IMR-90 (cell line): ENCODE measurements around the gene LRRTM4. TPM values are rescaled to one million over a fixed set of nuclear protein-coding genes. Genes with fewer than 3 reads are reported as not detected.

Source experiments
- ATAC-seq: fragments of 200-7000 bp; cut with Tn5 transposase; 2 replicates; pipeline ENCODE4 v1.9.1; 2020; ENCODE audit warnings: low read depth, mild to moderate bottlenecking, moderate library complexity
- BruUV-seq: library from RNA; stranded (reverse); fragments of 400-500 nt; replicated peaks from 2 replicates; lab custom pipeline; 2021; lab: Mats Ljungman, UMichigan
- CTCF ChIA-PET: fragments of 300-600 bp; formaldehyde crosslinking; extraction: SDS; loops from one replicate; lab custom pipeline; 2021; ENCODE audit warnings: antibody characterized with exemption; lab: Yijun Ruan, JAX
- POLR2A ChIA-PET: fragments of 300-600 bp; sonication (Branson Sonifier 250); formaldehyde crosslinking; loops from one replicate; lab custom pipeline; 2022; ENCODE audit warnings: antibody characterized with exemption; ENCODE audit not compliant: unreplicated experiment; lab: Charles Lee
- DNase-seq: peaks from one replicate; pipeline ENCODE4 v3.0.0; 2013
- H2AFZ ChIP-seq: replicated peaks from 2 replicates; pipeline ENCODE3; 2013; ENCODE audit warnings: low read length, mild to moderate bottlenecking; ENCODE audit not compliant: poor library complexity
- H2AK5ac ChIP-seq: 2 replicates; pipeline ENCODE4 v1.6.1; 2013; ENCODE audit warnings: low read depth, low read length, inconsistent platforms
- H2AK9ac ChIP-seq: replicated peaks from 2 replicates; pipeline ENCODE3; 2013; ENCODE audit warnings: mild to moderate bottlenecking, low read depth, low read length, moderate library complexity; ENCODE audit not compliant: poor library complexity
- H2BK120ac ChIP-seq: 2 replicates; pipeline ENCODE4 v1.6.1; 2013; ENCODE audit warnings: low read depth, low read length, inconsistent platforms
- H2BK15ac ChIP-seq: 3 replicates; pipeline ENCODE4 v1.6.1; 2013; ENCODE audit warnings: low read depth, low read length, inconsistent platforms
- H2BK20ac ChIP-seq: 2 replicates; pipeline ENCODE4 v1.6.1; 2013; ENCODE audit warnings: low read depth, mild to moderate bottlenecking, inconsistent platforms, low read length, moderate library complexity
- H2BK5ac ChIP-seq: 2 replicates; pipeline ENCODE4 v1.6.1; 2013; ENCODE audit warnings: mild to moderate bottlenecking, low read depth, low read length, inconsistent platforms; ENCODE audit not compliant: poor library complexity, severe bottlenecking
- H3K14ac ChIP-seq: replicated peaks from 2 replicates; pipeline ENCODE4 v1.6.1; 2013; ENCODE audit warnings: low read depth, low read length, inconsistent platforms
- H3K18ac ChIP-seq: 2 replicates; pipeline ENCODE4 v1.6.1; 2013; ENCODE audit warnings: low read depth, low read length, control low read depth
- H3K23ac ChIP-seq: 2 replicates; pipeline ENCODE4 v1.6.1; 2013; ENCODE audit warnings: low read depth, low read length, inconsistent platforms
- H3K27ac ChIP-seq: 2 replicates; pipeline ENCODE4 v1.5.1; 2013; ENCODE audit warnings: mild to moderate bottlenecking, control low read depth, low read length; ENCODE audit not compliant: insufficient read depth
- H3K27me3 ChIP-seq: 2 replicates; pipeline ENCODE4 v1.6.1; 2013; ENCODE audit warnings: low read length; ENCODE audit not compliant: control insufficient read depth, insufficient read depth
- H3K36me3 ChIP-seq: 2 replicates; pipeline ENCODE4 v1.6.1; 2013; ENCODE audit warnings: low read length, mixed read lengths; ENCODE audit not compliant: control insufficient read depth, insufficient read depth
- H3K4ac ChIP-seq: 2 replicates; pipeline ENCODE4 v1.6.1; 2013; ENCODE audit warnings: low read depth, low read length, inconsistent platforms
- H3K4me1 ChIP-seq: 2 replicates; pipeline ENCODE4 v1.6.1; 2013; ENCODE audit warnings: low read length, mixed read lengths; ENCODE audit not compliant: control insufficient read depth, insufficient read depth
- H3K4me2 ChIP-seq: 2 replicates; pipeline ENCODE4 v1.6.1; 2013; ENCODE audit warnings: low read depth, mild to moderate bottlenecking, control low read depth, low read length, moderate library complexity
- H3K4me3 ChIP-seq: 2 replicates; pipeline ENCODE4 v1.5.1; 2013; ENCODE audit warnings: low read depth, mild to moderate bottlenecking, control low read depth, low read length, moderate library complexity; ENCODE audit not compliant: insufficient read depth
- H3K56ac ChIP-seq: 2 replicates; pipeline ENCODE4 v1.6.1; 2013; ENCODE audit warnings: low read length, inconsistent platforms; ENCODE audit not compliant: insufficient read depth; ENCODE audit errors: extremely low read depth
- H3K79me1 ChIP-seq, 2 experiments: 2 replicates each; pipeline ENCODE4 v1.6.1; 2013; ENCODE audit warnings: low read length in 2 of 2, inconsistent platforms in 1 of 2, low read depth in 1 of 2
- H3K9ac ChIP-seq: 2 replicates; pipeline ENCODE4 v1.6.1; 2013; ENCODE audit warnings: low read depth, low read length, control low read depth
- H3K9me1 ChIP-seq: 2 replicates; pipeline ENCODE4 v1.6.1; 2013; ENCODE audit warnings: low read length, inconsistent platforms; ENCODE audit not compliant: insufficient read depth
- H3K9me3 ChIP-seq: 2 replicates; pipeline ENCODE4 v1.6.1; 2013; ENCODE audit warnings: low read length; ENCODE audit not compliant: control insufficient read depth, insufficient read depth
- H4K20me1 ChIP-seq: 2 replicates; pipeline ENCODE4 v1.6.1; 2013; ENCODE audit warnings: low read length, inconsistent platforms; ENCODE audit not compliant: insufficient read depth
- H4K5ac ChIP-seq: 2 replicates; pipeline ENCODE4 v1.6.1; 2013; ENCODE audit warnings: mild to moderate bottlenecking, low read depth, low read length, control low read depth
- H4K8ac ChIP-seq, 2 experiments: 2 replicates each; pipeline ENCODE4 v1.6.1; 2013; ENCODE audit warnings: low read depth in 2 of 2, low read length in 2 of 2, control low read depth in 1 of 2, inconsistent platforms in 1 of 2
- H4K91ac ChIP-seq: 2 replicates; pipeline ENCODE4 v1.6.1; 2013; ENCODE audit warnings: low read depth, low read length, inconsistent platforms; ENCODE audit not compliant: insufficient read depth
- CHD1 ChIP-seq: IDR thresholded peaks from 2 replicates; pipeline ENCODE4 v1.6.1; 2012; ENCODE audit warnings: low read depth, low read length, improper control_type of control experiment
- MAFK ChIP-seq: IDR thresholded peaks from 2 replicates; pipeline ENCODE4 v1.6.1; 2012; ENCODE audit warnings: low read depth, low read length, improper control_type of control experiment
- MXI1 ChIP-seq: IDR thresholded peaks from 2 replicates; pipeline ENCODE4 v1.6.1; 2012; ENCODE audit warnings: low read depth, mild to moderate bottlenecking, low read length, moderate library complexity, borderline replicate concordance
- NFE2L2 ChIP-seq: fragments of 150-350 bp; IDR thresholded peaks from 2 replicates; pipeline ENCODE4 v1.6.1; 2016; ENCODE audit warnings: low read depth, mild to moderate bottlenecking, low read length
- RAD21 ChIP-seq: IDR thresholded peaks from 2 replicates; pipeline ENCODE4 v1.6.1; 2012; ENCODE audit warnings: low read length, improper control_type of control experiment
- RCOR1 ChIP-seq: IDR thresholded peaks from 2 replicates; pipeline ENCODE4 v1.6.1; 2012; ENCODE audit warnings: mild to moderate bottlenecking, low read length, improper control_type of control experiment; ENCODE audit not compliant: insufficient replicate concordance
- RFX5 ChIP-seq: IDR thresholded peaks from 2 replicates; pipeline ENCODE4 v1.8.0; 2012; ENCODE audit warnings: low read depth, mild to moderate bottlenecking, low read length, moderate library complexity
- WGBS, 2 experiments: methylation state at CpG; one replicate each; pipeline versions ENCODE4 v1.1.5 to v1.1.7; 2013; ENCODE audit warnings: missing lambda C conversion rate in 2 of 2; ENCODE audit not compliant: insufficient read length in 1 of 2; ENCODE audit errors: extremely low coverage in 2 of 2; 5-methylcytosine and 5-hydroxymethylcytosine counted together
- dilution Hi-C: fragments of 300-500 bp; cut with HindIII; formaldehyde crosslinking; loops from one replicate; pipeline ENCODE4 v1.14.3; 2018; ENCODE audit warnings: low sequenced_read_pairs; ENCODE audit not compliant: unreplicated experiment
- in situ Hi-C: fragments of 300-500 bp; cut with MboI; formaldehyde crosslinking; loops from 3 replicates; pipeline ENCODE4 v1.14.3; 2019; ENCODE audit warnings: low sequenced_read_pairs, inconsistent platforms, mixed read lengths
- intact Hi-C: fragments of 100-400 bp; cut with micrococcal nuclease; formaldehyde crosslinking; loops from 2 replicates; pipeline ENCODE4 v1.10.0; 2022
- polyA plus RNA-seq, 3 experiments: library from polyadenylated mRNA; depleted of rRNA; stranded (reverse); fragments of >200 nt; gene quantifications; 2 replicates each; pipeline ENCODE4 v1.2.3, GENCODE V29; 2012; ENCODE audit warnings: low replicate concordance in 1 of 3
- total RNA-seq: library from RNA; depleted of rRNA; stranded (reverse); fragments of >200 nt; gene quantifications from 2 replicates; pipeline ENCODE4 v1.2.3, GENCODE V29; 2012
- TF ChIP-seq, protein P1 (sequence below): fragments of 150-350 bp; IDR thresholded peaks from 2 replicates; pipeline ENCODE4 v1.6.1; 2016; ENCODE audit warnings: low read depth, mild to moderate bottlenecking, low read length, moderate library complexity, borderline replicate concordance
- TF ChIP-seq, protein P2 (sequence below): fragments of 150-350 bp; IDR thresholded peaks from 2 replicates; pipeline ENCODE4 v1.6.1; 2017; ENCODE audit warnings: mild to moderate bottlenecking, antibody characterized with exemption, low read length, low read depth

The LRRTM4 gene
- total and polyA plus RNA-seq, 2 of the 4 experiments (the other 2 are of a cell fraction): not detected

DNA sequence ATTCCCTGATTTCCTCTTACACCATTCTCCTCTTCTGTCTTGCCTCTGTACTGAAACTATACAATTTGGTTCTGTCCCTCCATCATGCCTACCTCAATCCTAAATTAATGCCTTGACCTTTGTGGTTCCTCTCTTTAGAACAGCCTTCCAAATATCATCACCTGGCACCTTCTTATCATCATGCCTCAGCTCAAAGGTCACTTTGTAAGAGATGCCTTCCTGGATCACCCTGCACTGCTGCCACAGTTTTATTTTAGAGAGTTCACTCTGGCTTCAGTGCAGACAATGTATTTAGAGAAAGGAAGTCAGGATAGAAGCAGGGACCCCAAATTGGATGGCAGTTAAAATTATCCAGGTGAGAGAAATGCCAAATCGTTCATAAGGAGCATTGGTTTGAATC, 64.5 kb downstream of the LRRTM4 start:
- H2AK9ac ChIP-seq: no peak overlapping the region
- no peak overlapping the region for H2BK5ac ChIP-seq
- H3K27ac ChIP-seq: no peak overlapping the region
- no peaks in the 10 kb centered on the region for H3K36me3 ChIP-seq
- H3K4me2 ChIP-seq: no peak overlapping the region
- intact Hi-C loops (no loop called here), dilution Hi-C loops (no loop called here), in situ Hi-C loops (no loop called here)
- no peaks in the 10 kb centered on the region for H3K79me1 ChIP-seq
- ATAC-seq (no peak), DNase-seq (no peak)
- ChIA-PET POLR2A (no interaction called here), CTCF (no interaction called here)
- no peak overlapping the region for H3K9ac ChIP-seq
- no peak overlapping the region for H2AK5ac ChIP-seq
- H2BK15ac ChIP-seq: no peak overlapping the region
- H3K4ac ChIP-seq: no peak overlapping the region
- H3K14ac ChIP-seq: no peak overlapping the region
- no peak overlapping the region for H4K5ac ChIP-seq
- H3K18ac ChIP-seq: no peak overlapping the region
- no TSS peak for BruUV-seq
- H2AFZ ChIP-seq: no peak overlapping the region
- H3K9me1 ChIP-seq: no peaks in the 10 kb centered on the region
- no peaks in the 10 kb centered on the region for H3K27me3 ChIP-seq
- H4K91ac ChIP-seq: no peak overlapping the region
- TF ChIP-seq MXI1 (no peak), RFX5 (no peak), CHD1 (no peak), NFE2L2 (no peak), RCOR1 (no peak), RAD21 (no peak), MAFK (no peak)
- TF ChIP-seq, protein P1, sequence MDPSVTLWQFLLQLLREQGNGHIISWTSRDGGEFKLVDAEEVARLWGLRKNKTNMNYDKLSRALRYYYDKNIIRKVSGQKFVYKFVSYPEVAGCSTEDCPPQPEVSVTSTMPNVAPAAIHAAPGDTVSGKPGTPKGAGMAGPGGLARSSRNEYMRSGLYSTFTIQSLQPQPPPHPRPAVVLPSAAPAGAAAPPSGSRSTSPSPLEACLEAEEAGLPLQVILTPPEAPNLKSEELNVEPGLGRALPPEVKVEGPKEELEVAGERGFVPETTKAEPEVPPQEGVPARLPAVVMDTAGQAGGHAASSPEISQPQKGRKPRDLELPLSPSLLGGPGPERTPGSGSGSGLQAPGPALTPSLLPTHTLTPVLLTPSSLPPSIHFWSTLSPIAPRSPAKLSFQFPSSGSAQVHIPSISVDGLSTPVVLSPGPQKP: no peak
- TF ChIP-seq, protein P2, sequence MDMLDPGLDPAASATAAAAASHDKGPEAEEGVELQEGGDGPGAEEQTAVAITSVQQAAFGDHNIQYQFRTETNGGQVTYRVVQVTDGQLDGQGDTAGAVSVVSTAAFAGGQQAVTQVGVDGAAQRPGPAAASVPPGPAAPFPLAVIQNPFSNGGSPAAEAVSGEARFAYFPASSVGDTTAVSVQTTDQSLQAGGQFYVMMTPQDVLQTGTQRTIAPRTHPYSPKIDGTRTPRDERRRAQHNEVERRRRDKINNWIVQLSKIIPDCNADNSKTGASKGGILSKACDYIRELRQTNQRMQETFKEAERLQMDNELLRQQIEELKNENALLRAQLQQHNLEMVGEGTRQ: no peak
- WGBS, 2 experiments: no CpG with 5 or more reads among the region's 1 CpG
- H4K20me1 ChIP-seq: no peaks in the 10 kb centered on the region
- H3K4me3 ChIP-seq: no peak overlapping the region
- H3K56ac ChIP-seq: no peak overlapping the region
- no peaks in the 10 kb centered on the region for H3K4me1 ChIP-seq
- no peak overlapping the region for H2BK20ac ChIP-seq
- H4K8ac ChIP-seq: no peak overlapping the region
- H3K23ac ChIP-seq: no peak overlapping the region
- no peaks in the 10 kb centered on the region for H3K9me3 ChIP-seq
- H2BK120ac ChIP-seq: no peak overlapping the region
